ENCODE data around the gene UCN3.

GRCh38 chr10:5369362-5370158, 4.8 kb downstream of the UCN3 start:
- no peak for TF ChIP-seq POLR2AphosphoS5 (IDR thresholded peaks at IDR 0.05; ENCODE audit: borderline replicate concordance, low read depth, low read length)
- no peak for TF ChIP-seq EZH2 (IDR thresholded peaks at IDR 0.05)

Measured in SK-N-MC (cell line).